HepG2 (cell line): ENCODE measurements around the gene ARL4D. TPM values are rescaled to one million over a fixed set of nuclear protein-coding genes. Genes with fewer than 3 reads are reported as not detected.
A peak's percentile ranks its signal among the peaks of the same experiment; 100 is the strongest.

ENCODE experiments used
- ATM ChIP-seq: fragments of 450-650 bp; IDR thresholded peaks from 2 replicates; pipeline ENCODE4 v1.7.1; 2017; ENCODE audit warnings: mild to moderate bottlenecking, borderline replicate concordance
- BCLAF1 ChIP-seq: fragments of 450-650 bp; IDR thresholded peaks from 2 replicates; pipeline ENCODE4 v1.6.1; 2017; ENCODE audit warnings: mild to moderate bottlenecking
- CEBPB ChIP-seq: IDR thresholded peaks from 2 replicates; pipeline ENCODE4 v1.6.1; 2011; ENCODE audit warnings: low read depth, low read length, improper control_type of control experiment, borderline replicate concordance
- CENPT ChIP-seq: sonication (generic); formaldehyde crosslinking; IDR thresholded peaks from 2 replicates; pipeline ENCODE4 v1.8.0; 2022; ENCODE audit warnings: low read depth, mild to moderate bottlenecking, moderate library complexity, missing genetic modification reagents
- ETV5 ChIP-seq: IDR thresholded peaks from 2 replicates; pipeline ENCODE4 v1.6.1; 2018; ENCODE audit warnings: missing biosample characterization, missing genetic modification reagents, inconsistent platforms, borderline replicate concordance
- FOSL1 ChIP-seq: sonication (generic); formaldehyde crosslinking; IDR thresholded peaks from 2 replicates; pipeline ENCODE4 v1.9.0; 2021; ENCODE audit warnings: missing genetic modification reagents, borderline replicate concordance
- HNRNPUL1 ChIP-seq: fragments of 200-400 bp; formaldehyde crosslinking; IDR thresholded peaks from 2 replicates; pipeline ENCODE4 v1.6.1; 2017; ENCODE audit warnings: low read depth, mild to moderate bottlenecking, low read length, moderate library complexity
- JUNB ChIP-seq: sonication (generic); formaldehyde crosslinking; IDR thresholded peaks from 2 replicates; pipeline ENCODE4 v1.8.0; 2022; ENCODE audit warnings: missing genetic modification reagents, mild to moderate bottlenecking, borderline replicate concordance
- JUND ChIP-seq: sonication (generic); formaldehyde crosslinking; IDR thresholded peaks from 2 replicates; pipeline ENCODE4 v1.8.0; 2022; ENCODE audit warnings: mild to moderate bottlenecking, missing genetic modification reagents
- KDM6A ChIP-seq: IDR thresholded peaks from 2 replicates; pipeline ENCODE4 v1.6.1; 2016; ENCODE audit warnings: low read depth
- NAIF1 ChIP-seq: sonication (generic); formaldehyde crosslinking; IDR thresholded peaks from 2 replicates; pipeline ENCODE4 v1.5.0; 2020; ENCODE audit warnings: mild to moderate bottlenecking, missing genetic modification reagents, borderline replicate concordance
- NCOR1 ChIP-seq: fragments of 200-600 bp; sonication (generic); IDR thresholded peaks from 2 replicates; pipeline ENCODE4 v1.7.0; 2017; ENCODE audit warnings: antibody characterized with exemption, low read length, borderline replicate concordance
- PAF1 ChIP-seq: IDR thresholded peaks from 2 replicates; pipeline ENCODE4 v1.6.1; 2016; ENCODE audit warnings: missing genetic modification reagents, missing compliant biosample characterization
- PLRG1 ChIP-seq: fragments of 450-650 bp; conservative IDR thresholded peaks from 2 replicates; pipeline ENCODE4 v1.6.1; 2016
- POLR2AphosphoS2 ChIP-seq: IDR thresholded peaks from 2 replicates; pipeline ENCODE4 v1.6.1; 2011; ENCODE audit warnings: low read depth, low read length, improper control_type of control experiment
- RNF219 ChIP-seq: sonication (generic); formaldehyde crosslinking; IDR thresholded peaks from 2 replicates; pipeline ENCODE4 v1.5.0; 2020; ENCODE audit warnings: mild to moderate bottlenecking, missing genetic modification reagents
- SMAD3 ChIP-seq: sonication (generic); formaldehyde crosslinking; IDR thresholded peaks from 2 replicates; pipeline ENCODE4 v1.4.0; 2020; ENCODE audit warnings: missing genetic modification reagents
- TCF12 ChIP-seq, 2 experiments: fragments of 450-650 bp in 1 of 2; sonication (generic) in 1 of 2; formaldehyde crosslinking in 1 of 2; IDR thresholded peaks; 2 replicates each; pipeline versions ENCODE4 v1.6.1 to v1.8.0; 2017 to 2022; ENCODE audit warnings: antibody characterized with exemption in 1 of 2, mild to moderate bottlenecking in 1 of 2, missing genetic modification reagents in 1 of 2, moderate library complexity in 1 of 2
- YEATS2 ChIP-seq: sonication (generic); formaldehyde crosslinking; IDR thresholded peaks from 2 replicates; pipeline ENCODE4 v1.4.0; 2020; ENCODE audit warnings: missing genetic modification reagents, borderline replicate concordance
- ZNF124 ChIP-seq: sonication (generic); formaldehyde crosslinking; IDR thresholded peaks from 2 replicates; pipeline ENCODE4 v1.4.0; 2020; ENCODE audit warnings: missing genetic modification reagents
- ZNF180 ChIP-seq: sonication (generic); formaldehyde crosslinking; IDR thresholded peaks from 2 replicates; pipeline ENCODE4 v1.4.0; 2020; ENCODE audit warnings: low read depth, missing genetic modification reagents, borderline replicate concordance
- ZNF44 ChIP-seq: sonication (generic); formaldehyde crosslinking; IDR thresholded peaks from 2 replicates; pipeline ENCODE4 v1.5.1; 2020; ENCODE audit warnings: mild to moderate bottlenecking, missing genetic modification reagents
- ZNF468 ChIP-seq: sonication (generic); formaldehyde crosslinking; IDR thresholded peaks from 2 replicates; pipeline ENCODE4 v1.8.0; 2022; ENCODE audit warnings: mild to moderate bottlenecking, moderate library complexity, missing genetic modification reagents
- ZNF589 ChIP-seq: sonication (generic); formaldehyde crosslinking; conservative IDR thresholded peaks from 2 replicates; pipeline ENCODE4 v1.8.0; 2022; ENCODE audit warnings: mild to moderate bottlenecking, moderate library complexity, missing genetic modification reagents
- ZNF652 ChIP-seq: IDR thresholded peaks from 2 replicates; pipeline ENCODE4 v1.6.1; 2016; ENCODE audit warnings: low read depth, borderline replicate concordance
- ZNF746 ChIP-seq: sonication (generic); formaldehyde crosslinking; IDR thresholded peaks from 2 replicates; pipeline ENCODE4 v1.8.0; 2022; ENCODE audit warnings: mild to moderate bottlenecking, missing genetic modification reagents
- polyA plus RNA-seq, 8 experiments: library from polyadenylated mRNA; depleted of rRNA in 3 of 8; stranded (reverse) in 7 of 8; unstranded in 1 of 8; fragments of >200 nt; fragmentation: Illumina TruSeq in 4 of 8; extraction: Trizol in 4 of 8; gene quantifications; 2 replicates each; pipeline versions ENCODE4 v1.2.1 to v1.2.3, GENCODE V29; 2011 to 2016; ENCODE audit warnings: low read depth in 4 of 8, missing spikeins in 1 of 8, mixed read lengths in 1 of 8; ENCODE audit not compliant: insufficient read depth in 1 of 8
- total RNA-seq, 5 experiments: library from RNA; depleted of rRNA; stranded (reverse); fragments of >200 nt; fragmentation: Illumina TruSeq; extraction: Trizol; gene quantifications; 2 replicates each; pipeline ENCODE4 v1.2.3, GENCODE V29; 2016; ENCODE audit warnings: low read depth in 1 of 5
- TF ChIP-seq, protein P1 (sequence below): sonication (generic); formaldehyde crosslinking; IDR thresholded peaks from 2 replicates; pipeline ENCODE4 v1.4.0; 2020; ENCODE audit warnings: missing genetic modification reagents

ARL4D gene
- total and polyA plus RNA-seq, 2 of the 13 experiments (the other 11 are each of a cell fraction or from before 2014, with no cell fraction given): 9.0 to 25.9 TPM

DNA sequence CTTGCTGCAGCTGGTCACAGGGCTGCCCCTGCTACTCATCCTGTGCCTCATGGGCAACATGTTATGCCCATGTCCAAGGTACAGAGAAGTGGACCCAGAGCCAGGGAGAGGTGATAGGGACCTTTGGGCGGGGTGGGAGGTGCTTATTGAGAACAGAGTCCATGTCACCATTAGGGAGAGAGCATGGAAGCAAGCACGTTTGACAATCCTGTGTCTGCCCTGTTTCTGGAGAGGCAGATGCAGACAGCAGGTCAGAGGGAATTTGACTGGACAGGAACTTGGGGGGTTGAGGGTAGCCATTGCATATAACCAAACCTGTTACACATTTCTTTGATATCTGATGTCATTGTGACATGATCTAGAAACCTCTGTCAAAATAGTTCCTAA, 14.3 kb upstream of the ARL4D start (continued):
- TF ChIP-seq FOSL1 (CRISPR knock-in tag): no peak
- no peak; the same call in none of the 2 replicates for TF ChIP-seq ZNF44
- TF ChIP-seq, protein P1, sequence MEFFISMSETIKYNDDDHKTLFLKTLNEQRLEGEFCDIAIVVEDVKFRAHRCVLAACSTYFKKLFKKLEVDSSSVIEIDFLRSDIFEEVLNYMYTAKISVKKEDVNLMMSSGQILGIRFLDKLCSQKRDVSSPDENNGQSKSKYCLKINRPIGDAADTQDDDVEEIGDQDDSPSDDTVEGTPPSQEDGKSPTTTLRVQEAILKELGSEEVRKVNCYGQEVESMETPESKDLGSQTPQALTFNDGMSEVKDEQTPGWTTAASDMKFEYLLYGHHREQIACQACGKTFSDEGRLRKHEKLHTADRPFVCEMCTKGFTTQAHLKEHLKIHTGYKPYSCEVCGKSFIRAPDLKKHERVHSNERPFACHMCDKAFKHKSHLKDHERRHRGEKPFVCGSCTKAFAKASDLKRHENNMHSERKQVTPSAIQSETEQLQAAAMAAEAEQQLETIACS (CRISPR knock-in tag): no peak
- peak; percentile 87 for TF ChIP-seq NCOR1
- TF ChIP-seq TCF12 (IDR thresholded peaks at IDR 0.05): no peak
- TF ChIP-seq TCF12 (CRISPR knock-in tag; IDR thresholded peaks at IDR 0.05): 0 out of 2 replicates have a peak, but pooled peaks have one; percentile 36
- TF ChIP-seq ETV5 (CRISPR knock-in tag): peak; percentile 75; the same call in 1 of the 2 replicates
- 0 out of 2 replicates have a peak, but pooled peaks have one; percentile 44 for TF ChIP-seq RNF219
- TF ChIP-seq ZNF652 (CRISPR knock-in tag): peak; percentile 81; the same call in 1 of the 2 replicates
- TF ChIP-seq BCLAF1: no peak
- TF ChIP-seq JUNB (CRISPR knock-in tag): no peak
- TF ChIP-seq ZNF468: no peak
- TF ChIP-seq PLRG1: no peak
- TF ChIP-seq HNRNPUL1: no peak
- 0 out of 2 replicates have a peak, but pooled peaks have one; percentile 89 for TF ChIP-seq ZNF589
- TF ChIP-seq JUND (CRISPR knock-in tag): peak; percentile 67; the same call in 1 of the 2 replicates
- TF ChIP-seq KDM6A (CRISPR knock-in tag): peak; percentile 93
- TF ChIP-seq ATM: no peak
- no peak for TF ChIP-seq CENPT (CRISPR knock-in tag)
- TF ChIP-seq PAF1: no peak
- TF ChIP-seq ZNF180 (CRISPR knock-in tag): no peak
- TF ChIP-seq ZNF746 (CRISPR knock-in tag): no peak
- TF ChIP-seq SMAD3 (CRISPR knock-in tag): peak; percentile 73
- no peak for TF ChIP-seq CEBPB
- TF ChIP-seq YEATS2 (CRISPR knock-in tag): peak; percentile 75
- TF ChIP-seq NAIF1 (CRISPR knock-in tag): 0 out of 2 replicates have a peak, but pooled peaks have one; percentile 12
- TF ChIP-seq ZNF124: no peak; the same call in 1 of the 2 replicates
- TF ChIP-seq POLR2AphosphoS2: no peak
